HEK293 (cell line): Measurements from ENCODE around the gene CMTM8.

ENCODE experiments used
- CTCF ChIA-PET: fragments of 350-600 bp; formaldehyde crosslinking; extraction: SDS; loops from one replicate; lab custom pipeline; 2021; ENCODE audit warnings: antibody characterized with exemption; lab: Yijun Ruan, JAX
- POLR2A ChIA-PET: fragments of 300-600 bp; formaldehyde crosslinking; extraction: SDS; loops from one replicate; lab custom pipeline; 2020; ENCODE audit warnings: antibody characterized with exemption, inconsistent platforms; lab: Yijun Ruan, JAX
- H3K27ac ChIP-seq: fragments of 200-500 bp; sonication (Bioruptor generic); 2 replicates; pipeline ENCODE4 v1.5.1; 2014; ENCODE audit warnings: low read depth, low read length, control low read depth, inconsistent platforms; ENCODE audit errors: extremely low read depth
- H3K36me3 ChIP-seq, 2 experiments: fragments of 200-500 bp in 1 of 2; sonication (Bioruptor generic) in 1 of 2; 1 replicate in 1 of 2; 2 replicates in 1 of 2; pipeline ENCODE4 v1.5.1; 2014 to 2017; ENCODE audit warnings: inconsistent platforms in 2 of 2, low read length in 2 of 2; ENCODE audit not compliant: control insufficient read depth in 2 of 2, insufficient read depth in 1 of 2
- H3K4me1 ChIP-seq: fragments of 200-500 bp; sonication (Bioruptor generic); 2 replicates; pipeline ENCODE4 v1.5.1; 2014; ENCODE audit warnings: mild to moderate bottlenecking, low read length, inconsistent platforms; ENCODE audit not compliant: control insufficient read depth, insufficient read depth
- H3K4me3 ChIP-seq: 2 replicates; pipeline ENCODE4 v1.5.1; 2011; ENCODE audit warnings: low read depth, mild to moderate bottlenecking, control low read depth, low read length, moderate library complexity
- H3K9me3 ChIP-seq: fragments of 200-500 bp; sonication (Bioruptor generic); 2 replicates; pipeline ENCODE4 v1.5.1; 2014; ENCODE audit warnings: low read depth, low read length, inconsistent platforms; ENCODE audit not compliant: control insufficient read depth, insufficient read depth
- BCL11A ChIP-seq: fragments of 450-650 bp; formaldehyde crosslinking; IDR thresholded peaks from 2 replicates; pipeline ENCODE4 v1.5.1; 2016; ENCODE audit warnings: low read depth, missing biosample characterization, missing genetic modification characterization
- GLI4 ChIP-seq: fragments of 450-650 bp; formaldehyde crosslinking; IDR thresholded peaks from 2 replicates; pipeline ENCODE4 v1.5.1; 2016; ENCODE audit warnings: missing biosample characterization, missing genetic modification characterization
- KLF7 ChIP-seq: fragments of 450-650 bp; formaldehyde crosslinking; IDR thresholded peaks from 2 replicates; pipeline ENCODE4 v1.5.1; 2016; ENCODE audit warnings: missing biosample characterization, missing genetic modification characterization, borderline replicate concordance
- SP2 ChIP-seq: fragments of 450-650 bp; formaldehyde crosslinking; IDR thresholded peaks from 2 replicates; pipeline ENCODE4 v1.5.1; 2016; ENCODE audit warnings: missing biosample characterization, missing genetic modification characterization
- YY2 ChIP-seq: fragments of 450-650 bp; formaldehyde crosslinking; IDR thresholded peaks from 2 replicates; pipeline ENCODE4 v1.5.1; 2016; ENCODE audit warnings: missing biosample characterization, missing genetic modification characterization
- ZIC2 ChIP-seq: fragments of 450-650 bp; formaldehyde crosslinking; IDR thresholded peaks from 2 replicates; pipeline ENCODE4 v1.5.1; 2016; ENCODE audit warnings: missing biosample characterization, missing genetic modification characterization
- ZNF138 ChIP-seq: fragments of 450-650 bp; formaldehyde crosslinking; IDR thresholded peaks from 2 replicates; pipeline ENCODE4 v1.5.1; 2016; ENCODE audit warnings: missing biosample characterization, missing genetic modification characterization, borderline replicate concordance
- ZNF239 ChIP-seq: fragments of 450-650 bp; formaldehyde crosslinking; IDR thresholded peaks from 2 replicates; pipeline ENCODE4 v1.5.1; 2016; ENCODE audit warnings: missing biosample characterization, missing genetic modification characterization
- ZNF248 ChIP-seq: fragments of 450-650 bp; formaldehyde crosslinking; IDR thresholded peaks from 2 replicates; pipeline ENCODE4 v1.5.1; 2017; ENCODE audit warnings: missing biosample characterization, missing genetic modification characterization
- ZNF266 ChIP-seq: fragments of 450-650 bp; formaldehyde crosslinking; IDR thresholded peaks from 2 replicates; pipeline ENCODE4 v1.5.1; 2016; ENCODE audit warnings: missing biosample characterization, missing genetic modification characterization, low read depth
- ZNF292 ChIP-seq: fragments of 450-650 bp; formaldehyde crosslinking; IDR thresholded peaks from 2 replicates; pipeline ENCODE4 v1.5.1; 2016; ENCODE audit warnings: low read depth, missing biosample characterization, missing genetic modification characterization, borderline replicate concordance
- ZNF354C ChIP-seq: fragments of 450-650 bp; formaldehyde crosslinking; IDR thresholded peaks from 2 replicates; pipeline ENCODE4 v1.5.1; 2016; ENCODE audit warnings: missing biosample characterization, missing genetic modification characterization, low read depth, borderline replicate concordance
- ZNF549 ChIP-seq: fragments of 450-650 bp; IDR thresholded peaks from 2 replicates; pipeline ENCODE4 v1.5.1; 2018; ENCODE audit warnings: missing biosample characterization, missing genetic modification characterization, mild to moderate bottlenecking, inconsistent platforms, moderate library complexity
- ZNF76 ChIP-seq: fragments of 450-650 bp; formaldehyde crosslinking; IDR thresholded peaks from 2 replicates; pipeline ENCODE4; 2016; ENCODE audit warnings: low read depth, missing biosample characterization, missing genetic modification characterization, borderline replicate concordance
- ZNF777 ChIP-seq: fragments of 450-650 bp; formaldehyde crosslinking; IDR thresholded peaks from 2 replicates; pipeline ENCODE4 v1.5.1; 2017; ENCODE audit warnings: missing biosample characterization, missing genetic modification characterization, borderline replicate concordance
- ZNF791 ChIP-seq: fragments of 450-650 bp; formaldehyde crosslinking; IDR thresholded peaks from 2 replicates; pipeline ENCODE4 v1.5.1; 2016; ENCODE audit warnings: missing biosample characterization, missing genetic modification characterization
- TF ChIP-seq, protein P1 (sequence below): fragments of 450-650 bp; formaldehyde crosslinking; IDR thresholded peaks from 2 replicates; pipeline ENCODE4 v1.5.1; 2017; ENCODE audit warnings: missing biosample characterization, missing genetic modification characterization
- TF ChIP-seq, protein P2 (sequence below): fragments of 450-650 bp; formaldehyde crosslinking; IDR thresholded peaks from 2 replicates; pipeline ENCODE4 v1.5.1; 2016; ENCODE audit warnings: missing biosample characterization, missing genetic modification characterization
- TF ChIP-seq, protein P3 (sequence below): fragments of 450-650 bp; formaldehyde crosslinking; IDR thresholded peaks from 2 replicates; pipeline ENCODE4 v1.5.1; 2016; ENCODE audit warnings: missing biosample characterization, missing genetic modification characterization
- TF ChIP-seq, protein P4 (sequence below): fragments of 450-650 bp; formaldehyde crosslinking; IDR thresholded peaks from 2 replicates; pipeline ENCODE4 v1.5.1; 2017; ENCODE audit warnings: missing biosample characterization, missing genetic modification characterization

CMTM8 gene

DNA sequence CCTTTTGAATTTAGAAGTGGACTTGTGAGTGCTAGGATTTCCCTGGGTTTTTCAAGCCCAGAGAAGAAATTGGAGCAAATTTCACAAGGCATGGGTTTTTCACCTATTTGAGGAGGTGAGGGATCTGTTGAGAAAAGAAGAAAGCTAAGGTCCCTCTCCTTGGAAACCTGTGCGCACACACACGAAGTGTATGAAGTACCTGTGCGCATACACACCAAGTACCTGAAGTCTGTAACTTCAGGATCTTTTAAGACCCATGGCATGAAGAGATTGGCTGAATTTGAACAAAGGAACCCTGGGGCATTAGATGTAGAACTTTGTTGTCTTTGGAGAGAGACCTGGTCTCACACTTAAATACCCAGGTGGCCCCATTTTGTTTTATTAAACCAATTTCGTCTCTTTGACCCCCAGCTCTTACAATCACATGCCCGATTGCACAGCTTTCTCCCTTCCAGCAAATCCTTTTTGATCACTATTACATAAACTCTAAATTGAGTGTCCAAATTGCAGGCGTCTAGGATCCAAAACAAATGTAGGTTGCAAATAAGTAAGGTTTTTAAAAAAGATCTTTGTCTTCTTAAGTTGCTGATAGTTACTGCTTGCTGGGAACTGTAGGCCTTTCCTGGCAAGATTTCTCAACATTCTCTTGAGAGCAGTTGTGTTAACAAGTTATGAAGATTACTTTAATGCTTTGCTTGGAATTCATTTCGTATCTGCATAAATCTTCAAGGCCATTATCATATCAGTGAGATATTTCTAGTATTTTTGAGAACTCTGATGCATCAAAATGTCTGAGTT lies 64.3 kb downstream of the CMTM8 start:
- H3K4me3 ChIP-seq, result no peak overlapping the region
- no peak overlapping the region for H3K27ac ChIP-seq
- CTCF ChIA-PET, result interaction anchor here (0.7 kb wide), 1 partner anchor 28 kb away, joined by 3 read pairs; no protein-coding TSS in a partner anchor
- no peaks in the 10 kb centered on the region for H3K36me3 ChIP-seq
- POLR2A ChIA-PET, result no interaction called here
- H3K4me1 ChIP-seq, result no peaks in the 10 kb centered on the region; the same call in 1 of the 2 replicates
- no peaks in the 10 kb centered on the region for H3K9me3 ChIP-seq
- TF ChIP-seq ZNF248 (tag by site-specific recombination), result no peak
- no peak for TF ChIP-seq ZNF777 (tag by site-specific recombination)
- no peak for TF ChIP-seq ZNF791
- no peak for TF ChIP-seq BCL11A (tag by site-specific recombination)
- TF ChIP-seq ZNF549 (tag by site-specific recombination), result no peak
- no peak for TF ChIP-seq GLI4 (tag by site-specific recombination)
- TF ChIP-seq, protein P1, sequence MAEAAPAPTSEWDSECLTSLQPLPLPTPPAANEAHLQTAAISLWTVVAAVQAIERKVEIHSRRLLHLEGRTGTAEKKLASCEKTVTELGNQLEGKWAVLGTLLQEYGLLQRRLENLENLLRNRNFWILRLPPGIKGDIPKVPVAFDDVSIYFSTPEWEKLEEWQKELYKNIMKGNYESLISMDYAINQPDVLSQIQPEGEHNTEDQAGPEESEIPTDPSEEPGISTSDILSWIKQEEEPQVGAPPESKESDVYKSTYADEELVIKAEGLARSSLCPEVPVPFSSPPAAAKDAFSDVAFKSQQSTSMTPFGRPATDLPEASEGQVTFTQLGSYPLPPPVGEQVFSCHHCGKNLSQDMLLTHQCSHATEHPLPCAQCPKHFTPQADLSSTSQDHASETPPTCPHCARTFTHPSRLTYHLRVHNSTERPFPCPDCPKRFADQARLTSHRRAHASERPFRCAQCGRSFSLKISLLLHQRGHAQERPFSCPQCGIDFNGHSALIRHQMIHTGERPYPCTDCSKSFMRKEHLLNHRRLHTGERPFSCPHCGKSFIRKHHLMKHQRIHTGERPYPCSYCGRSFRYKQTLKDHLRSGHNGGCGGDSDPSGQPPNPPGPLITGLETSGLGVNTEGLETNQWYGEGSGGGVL (tag by site-specific recombination), result no peak
- TF ChIP-seq ZNF239 (tag by site-specific recombination), result no peak
- no peak for TF ChIP-seq SP2 (tag by site-specific recombination)
- TF ChIP-seq, protein P2, sequence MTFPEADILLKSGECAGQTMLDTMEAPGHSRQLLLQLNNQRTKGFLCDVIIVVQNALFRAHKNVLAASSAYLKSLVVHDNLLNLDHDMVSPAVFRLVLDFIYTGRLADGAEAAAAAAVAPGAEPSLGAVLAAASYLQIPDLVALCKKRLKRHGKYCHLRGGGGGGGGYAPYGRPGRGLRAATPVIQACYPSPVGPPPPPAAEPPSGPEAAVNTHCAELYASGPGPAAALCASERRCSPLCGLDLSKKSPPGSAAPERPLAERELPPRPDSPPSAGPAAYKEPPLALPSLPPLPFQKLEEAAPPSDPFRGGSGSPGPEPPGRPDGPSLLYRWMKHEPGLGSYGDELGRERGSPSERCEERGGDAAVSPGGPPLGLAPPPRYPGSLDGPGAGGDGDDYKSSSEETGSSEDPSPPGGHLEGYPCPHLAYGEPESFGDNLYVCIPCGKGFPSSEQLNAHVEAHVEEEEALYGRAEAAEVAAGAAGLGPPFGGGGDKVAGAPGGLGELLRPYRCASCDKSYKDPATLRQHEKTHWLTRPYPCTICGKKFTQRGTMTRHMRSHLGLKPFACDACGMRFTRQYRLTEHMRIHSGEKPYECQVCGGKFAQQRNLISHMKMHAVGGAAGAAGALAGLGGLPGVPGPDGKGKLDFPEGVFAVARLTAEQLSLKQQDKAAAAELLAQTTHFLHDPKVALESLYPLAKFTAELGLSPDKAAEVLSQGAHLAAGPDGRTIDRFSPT, result no peak
- TF ChIP-seq ZNF292 (tag by site-specific recombination), result no peak
- TF ChIP-seq ZIC2, result no peak
- no peak for TF ChIP-seq ZNF354C (tag by site-specific recombination)
- no peak for TF ChIP-seq ZNF138 (tag by site-specific recombination)
- no peak for TF ChIP-seq ZNF76 (tag by site-specific recombination)
- TF ChIP-seq, protein P3, sequence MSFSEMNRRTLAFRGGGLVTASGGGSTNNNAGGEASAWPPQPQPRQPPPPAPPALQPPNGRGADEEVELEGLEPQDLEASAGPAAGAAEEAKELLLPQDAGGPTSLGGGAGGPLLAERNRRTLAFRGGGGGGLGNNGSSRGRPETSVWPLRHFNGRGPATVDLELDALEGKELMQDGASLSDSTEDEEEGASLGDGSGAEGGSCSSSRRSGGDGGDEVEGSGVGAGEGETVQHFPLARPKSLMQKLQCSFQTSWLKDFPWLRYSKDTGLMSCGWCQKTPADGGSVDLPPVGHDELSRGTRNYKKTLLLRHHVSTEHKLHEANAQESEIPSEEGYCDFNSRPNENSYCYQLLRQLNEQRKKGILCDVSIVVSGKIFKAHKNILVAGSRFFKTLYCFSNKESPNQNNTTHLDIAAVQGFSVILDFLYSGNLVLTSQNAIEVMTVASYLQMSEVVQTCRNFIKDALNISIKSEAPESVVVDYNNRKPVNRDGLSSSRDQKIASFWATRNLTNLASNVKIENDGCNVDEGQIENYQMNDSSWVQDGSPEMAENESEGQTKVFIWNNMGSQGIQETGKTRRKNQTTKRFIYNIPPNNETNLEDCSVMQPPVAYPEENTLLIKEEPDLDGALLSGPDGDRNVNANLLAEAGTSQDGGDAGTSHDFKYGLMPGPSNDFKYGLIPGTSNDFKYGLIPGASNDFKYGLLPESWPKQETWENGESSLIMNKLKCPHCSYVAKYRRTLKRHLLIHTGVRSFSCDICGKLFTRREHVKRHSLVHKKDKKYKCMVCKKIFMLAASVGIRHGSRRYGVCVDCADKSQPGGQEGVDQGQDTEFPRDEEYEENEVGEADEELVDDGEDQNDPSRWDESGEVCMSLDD (tag by site-specific recombination), result no peak
- TF ChIP-seq YY2, result no peak

DNA sequence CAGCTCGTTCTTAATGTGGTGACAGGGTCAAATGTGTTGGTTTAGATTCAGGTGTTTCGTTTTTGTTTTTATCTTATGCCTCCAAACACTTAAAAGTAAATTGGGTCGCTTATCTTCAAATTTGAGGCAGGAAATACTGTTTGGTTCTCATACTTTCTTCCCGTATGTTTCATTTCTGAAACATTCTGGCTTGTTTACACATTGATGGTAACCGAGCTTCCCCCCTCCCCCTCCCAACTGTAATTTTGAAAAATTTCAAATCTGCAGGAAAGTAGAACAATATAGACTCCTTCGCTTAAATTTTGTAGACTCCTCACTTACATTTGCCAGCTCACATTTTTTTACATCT lies 64.9 kb downstream of the CMTM8 start:
- TF ChIP-seq, protein P4, sequence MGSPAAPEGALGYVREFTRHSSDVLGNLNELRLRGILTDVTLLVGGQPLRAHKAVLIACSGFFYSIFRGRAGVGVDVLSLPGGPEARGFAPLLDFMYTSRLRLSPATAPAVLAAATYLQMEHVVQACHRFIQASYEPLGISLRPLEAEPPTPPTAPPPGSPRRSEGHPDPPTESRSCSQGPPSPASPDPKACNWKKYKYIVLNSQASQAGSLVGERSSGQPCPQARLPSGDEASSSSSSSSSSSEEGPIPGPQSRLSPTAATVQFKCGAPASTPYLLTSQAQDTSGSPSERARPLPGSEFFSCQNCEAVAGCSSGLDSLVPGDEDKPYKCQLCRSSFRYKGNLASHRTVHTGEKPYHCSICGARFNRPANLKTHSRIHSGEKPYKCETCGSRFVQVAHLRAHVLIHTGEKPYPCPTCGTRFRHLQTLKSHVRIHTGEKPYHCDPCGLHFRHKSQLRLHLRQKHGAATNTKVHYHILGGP (tag by site-specific recombination), result no peak
- TF ChIP-seq ZNF266 (tag by site-specific recombination) (no peak), KLF7 (tag by site-specific recombination) (no peak)
- TF ChIP-seq, all 188 proteins: peak for 0
- Histone ChIP-seq H3K4me3 (no peak overlapping the region), H3K9me3 (no peaks in the 10 kb centered on the region), H3K4me1 (no peaks in the 10 kb centered on the region; the same call in 1 of the 2 replicates), H3K27ac (no peak overlapping the region), H3K36me3 (no peaks in the 10 kb centered on the region)
- CTCF ChIA-PET, result interaction anchor here (0.7 kb wide), 2 partner anchors 28 to 164 kb away, joined by 3 read pairs; no protein-coding TSS in a partner anchor
- POLR2A ChIA-PET, result no interaction called here
